ENCODE results near the gene FYB1.

DNA sequence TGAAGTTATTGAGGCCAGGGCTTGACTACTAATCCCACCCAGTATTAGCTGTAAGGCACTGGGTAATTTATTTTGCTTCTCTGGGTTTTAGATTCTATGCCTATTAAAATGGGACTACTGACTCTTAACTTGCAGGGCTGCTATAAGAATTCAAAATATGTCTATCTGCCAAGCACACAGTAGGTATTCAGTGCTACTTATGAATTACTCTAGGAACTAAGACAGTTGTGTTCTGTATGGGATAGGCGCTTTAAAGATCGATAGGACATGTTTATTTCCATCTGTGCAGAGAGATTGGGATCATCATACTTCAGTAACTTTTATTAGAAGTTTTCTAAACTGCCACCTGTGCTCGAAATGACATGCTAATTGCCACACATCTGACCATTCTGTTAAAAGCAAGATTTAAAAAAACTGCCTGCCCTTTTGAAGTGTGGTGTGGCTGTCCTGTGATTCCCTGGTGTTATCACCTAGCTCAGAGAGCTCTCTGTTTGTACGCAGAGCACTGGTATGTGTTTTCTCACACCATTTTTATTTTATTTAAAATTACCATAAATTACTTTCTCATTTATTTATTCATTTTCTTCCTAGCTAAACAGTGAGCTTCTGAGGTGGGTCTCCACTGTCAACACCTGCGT, 58.7 kb downstream of the FYB1 start:
- TF ChIP-seq CTCF (IDR thresholded peaks at IDR 0.05): no peak
- no peak for TF ChIP-seq POLR2A (IDR thresholded peaks at IDR 0.05)
